ENCODE results near the gene GCNT2. TPM values are rescaled to one million over a fixed set of nuclear protein-coding genes. Genes with fewer than 3 reads are reported as not detected.

The GCNT2 gene
- total RNA-seq, 1 experiment from 2014 or later, result 0.28 TPM

- ChIA-PET CTCF (no interaction called here), POLR2A (ENCODE audit: low non-redundant PET) (no interaction called here)
- intact Hi-C loops (cut with micrococcal nuclease; ENCODE audit: unreplicated experiment), result loop anchor here (5.0 kb wide), 1 partner anchor 587 kb away; no protein-coding TSS in a partner anchor
- no peaks in the 10 kb centered on the region for H3K36me3 ChIP-seq (ENCODE audit: insufficient read depth, low read length, poor library complexity, severe bottlenecking)
- no peaks in the 10 kb centered on the region for H3K4me1 ChIP-seq (ENCODE audit: insufficient read depth, low read length, poor library complexity, severe bottlenecking)
- no peak overlapping the region for H3K27ac ChIP-seq (ENCODE audit: low read depth, low read length, poor library complexity, severe bottlenecking)
- no peak for TF ChIP-seq CTCF (conservative IDR thresholded peaks at IDR 0.05; ENCODE audit: low read depth, low read length)
- no peak for TF ChIP-seq EZH2 (IDR thresholded peaks at IDR 0.05; ENCODE audit: borderline replicate concordance, low read depth, low read length, poor library complexity, severe bottlenecking)
- no peaks in the 10 kb centered on the region for H3K27me3 ChIP-seq (replicated peaks; ENCODE audit: insufficient read depth, low read depth, low read length, poor library complexity)
- no peak overlapping the region for H3K4me3 ChIP-seq (ENCODE audit: low read depth, low read length, poor library complexity, severe bottlenecking)
- peak; percentile 22 for DNase-seq (ENCODE audit: low spot score)
- H3K9me3 ChIP-seq (ENCODE audit: low read depth, low read length, poor library complexity, severe bottlenecking), result no peaks in the 10 kb centered on the region
- no TSS peak for BruUV-seq (replicated peaks)
Measured at GRCh38 chr6:10479939-10480700, 41.0 kb upstream of the GCNT2 start.

- Histone ChIP-seq H3K36me3 (ENCODE audit: insufficient read depth, low read length, poor library complexity, severe bottlenecking) (no peaks in the 10 kb centered on the region), H3K4me1 (ENCODE audit: insufficient read depth, low read length, poor library complexity, severe bottlenecking) (no peaks in the 10 kb centered on the region), H3K27ac (ENCODE audit: low read depth, low read length, poor library complexity, severe bottlenecking) (no peak overlapping the region), H3K9me3 (ENCODE audit: low read depth, low read length, poor library complexity, severe bottlenecking) (no peaks in the 10 kb centered on the region), H3K4me3 (ENCODE audit: low read depth, low read length, poor library complexity, severe bottlenecking) (no peak overlapping the region), H3K27me3 (replicated peaks; ENCODE audit: insufficient read depth, low read depth, low read length, poor library complexity) (no peaks in the 10 kb centered on the region)
- TF ChIP-seq CTCF (conservative IDR thresholded peaks at IDR 0.05; ENCODE audit: low read depth, low read length), result no peak
- TF ChIP-seq EZH2 (IDR thresholded peaks at IDR 0.05; ENCODE audit: borderline replicate concordance, low read depth, low read length, poor library complexity, severe bottlenecking), result no peak
- intact Hi-C loops (cut with micrococcal nuclease; ENCODE audit: unreplicated experiment), result no loop called here
- DNase-seq (ENCODE audit: low spot score), result no peak
- POLR2A ChIA-PET (ENCODE audit: low non-redundant PET), result interaction anchor here (0.7 kb wide), 1 partner anchor 342 kb away, joined by 3 read pairs; no protein-coding TSS in a partner anchor
- no TSS peak for BruUV-seq (replicated peaks)
- CTCF ChIA-PET, result no interaction called here
Measured at GRCh38 chr6:10481101-10481500, 40.0 kb upstream of the GCNT2 start.

- Histone ChIP-seq H3K27ac (ENCODE audit: low read depth, low read length, poor library complexity, severe bottlenecking) (no peak overlapping the region), H3K27me3 (replicated peaks; ENCODE audit: insufficient read depth, low read depth, low read length, poor library complexity) (no peaks in the 10 kb centered on the region), H3K9me3 (ENCODE audit: low read depth, low read length, poor library complexity, severe bottlenecking) (no peaks in the 10 kb centered on the region), H3K36me3 (ENCODE audit: insufficient read depth, low read length, poor library complexity, severe bottlenecking) (no peaks in the 10 kb centered on the region), H3K4me3 (ENCODE audit: low read depth, low read length, poor library complexity, severe bottlenecking) (no peak overlapping the region), H3K4me1 (ENCODE audit: insufficient read depth, low read length, poor library complexity, severe bottlenecking) (no peaks in the 10 kb centered on the region)
- intact Hi-C loops (cut with micrococcal nuclease; ENCODE audit: unreplicated experiment), result no loop called here
- DNase-seq (ENCODE audit: low spot score), result no peak
- TF ChIP-seq CTCF (conservative IDR thresholded peaks at IDR 0.05; ENCODE audit: low read depth, low read length) (no peak), EZH2 (IDR thresholded peaks at IDR 0.05; ENCODE audit: borderline replicate concordance, low read depth, low read length, poor library complexity, severe bottlenecking) (no peak)
- POLR2A ChIA-PET (ENCODE audit: low non-redundant PET), result no interaction called here
- CTCF ChIA-PET, result no interaction called here
- BruUV-seq (replicated peaks), result no TSS peak
Measured at GRCh38 chr6:10482636-10483257, 38.4 kb upstream of the GCNT2 start.
